IMR-90 (cell line): ENCODE results near the gene AZU1. TPM values are rescaled to one million over a fixed set of nuclear protein-coding genes. Genes with fewer than 3 reads are reported as not detected.
A peak's percentile ranks its signal among the peaks of the same experiment; 100 is the strongest.

Experiments
- ATAC-seq: fragments of 200-7000 bp; cut with Tn5 transposase; 2 replicates; pipeline ENCODE4 v1.9.1; 2020; ENCODE audit warnings: low read depth, mild to moderate bottlenecking, moderate library complexity
- BruUV-seq: library from RNA; stranded (reverse); fragments of 400-500 nt; replicated peaks from 2 replicates; lab custom pipeline; 2021; lab: Mats Ljungman, UMichigan
- CTCF ChIA-PET: fragments of 300-600 bp; formaldehyde crosslinking; extraction: SDS; loops from one replicate; lab custom pipeline; 2021; ENCODE audit warnings: antibody characterized with exemption; lab: Yijun Ruan, JAX
- POLR2A ChIA-PET: fragments of 300-600 bp; sonication (Branson Sonifier 250); formaldehyde crosslinking; loops from one replicate; lab custom pipeline; 2022; ENCODE audit warnings: antibody characterized with exemption; ENCODE audit not compliant: unreplicated experiment; lab: Charles Lee
- DNase-seq: peaks from one replicate; pipeline ENCODE4 v3.0.0; 2013
- H2AFZ ChIP-seq: replicated peaks from 2 replicates; pipeline ENCODE3; 2013; ENCODE audit warnings: low read length, mild to moderate bottlenecking; ENCODE audit not compliant: poor library complexity
- H2AK5ac ChIP-seq: 2 replicates; pipeline ENCODE4 v1.6.1; 2013; ENCODE audit warnings: low read depth, low read length, inconsistent platforms
- H2AK9ac ChIP-seq: replicated peaks from 2 replicates; pipeline ENCODE3; 2013; ENCODE audit warnings: mild to moderate bottlenecking, low read depth, low read length, moderate library complexity; ENCODE audit not compliant: poor library complexity
- H2BK120ac ChIP-seq: 2 replicates; pipeline ENCODE4 v1.6.1; 2013; ENCODE audit warnings: low read depth, low read length, inconsistent platforms
- H2BK15ac ChIP-seq: 3 replicates; pipeline ENCODE4 v1.6.1; 2013; ENCODE audit warnings: low read depth, low read length, inconsistent platforms
- H2BK20ac ChIP-seq: 2 replicates; pipeline ENCODE4 v1.6.1; 2013; ENCODE audit warnings: low read depth, mild to moderate bottlenecking, inconsistent platforms, low read length, moderate library complexity
- H2BK5ac ChIP-seq: 2 replicates; pipeline ENCODE4 v1.6.1; 2013; ENCODE audit warnings: mild to moderate bottlenecking, low read depth, low read length, inconsistent platforms; ENCODE audit not compliant: poor library complexity, severe bottlenecking
- H3K14ac ChIP-seq: replicated peaks from 2 replicates; pipeline ENCODE4 v1.6.1; 2013; ENCODE audit warnings: low read depth, low read length, inconsistent platforms
- H3K18ac ChIP-seq: 2 replicates; pipeline ENCODE4 v1.6.1; 2013; ENCODE audit warnings: low read depth, low read length, control low read depth
- H3K23ac ChIP-seq: 2 replicates; pipeline ENCODE4 v1.6.1; 2013; ENCODE audit warnings: low read depth, low read length, inconsistent platforms
- H3K27ac ChIP-seq: 2 replicates; pipeline ENCODE4 v1.5.1; 2013; ENCODE audit warnings: mild to moderate bottlenecking, control low read depth, low read length; ENCODE audit not compliant: insufficient read depth
- H3K27me3 ChIP-seq: 2 replicates; pipeline ENCODE4 v1.6.1; 2013; ENCODE audit warnings: low read length; ENCODE audit not compliant: control insufficient read depth, insufficient read depth
- H3K36me3 ChIP-seq: 2 replicates; pipeline ENCODE4 v1.6.1; 2013; ENCODE audit warnings: low read length, mixed read lengths; ENCODE audit not compliant: control insufficient read depth, insufficient read depth
- H3K4ac ChIP-seq: 2 replicates; pipeline ENCODE4 v1.6.1; 2013; ENCODE audit warnings: low read depth, low read length, inconsistent platforms
- H3K4me1 ChIP-seq: 2 replicates; pipeline ENCODE4 v1.6.1; 2013; ENCODE audit warnings: low read length, mixed read lengths; ENCODE audit not compliant: control insufficient read depth, insufficient read depth
- H3K4me2 ChIP-seq: 2 replicates; pipeline ENCODE4 v1.6.1; 2013; ENCODE audit warnings: low read depth, mild to moderate bottlenecking, control low read depth, low read length, moderate library complexity
- H3K4me3 ChIP-seq: 2 replicates; pipeline ENCODE4 v1.5.1; 2013; ENCODE audit warnings: low read depth, mild to moderate bottlenecking, control low read depth, low read length, moderate library complexity; ENCODE audit not compliant: insufficient read depth
- H3K56ac ChIP-seq: 2 replicates; pipeline ENCODE4 v1.6.1; 2013; ENCODE audit warnings: low read length, inconsistent platforms; ENCODE audit not compliant: insufficient read depth; ENCODE audit errors: extremely low read depth
- H3K79me1 ChIP-seq, 2 experiments: 2 replicates each; pipeline ENCODE4 v1.6.1; 2013; ENCODE audit warnings: low read length in 2 of 2, inconsistent platforms in 1 of 2, low read depth in 1 of 2
- H3K9ac ChIP-seq: 2 replicates; pipeline ENCODE4 v1.6.1; 2013; ENCODE audit warnings: low read depth, low read length, control low read depth
- H3K9me1 ChIP-seq: 2 replicates; pipeline ENCODE4 v1.6.1; 2013; ENCODE audit warnings: low read length, inconsistent platforms; ENCODE audit not compliant: insufficient read depth
- H3K9me3 ChIP-seq: 2 replicates; pipeline ENCODE4 v1.6.1; 2013; ENCODE audit warnings: low read length; ENCODE audit not compliant: control insufficient read depth, insufficient read depth
- H4K20me1 ChIP-seq: 2 replicates; pipeline ENCODE4 v1.6.1; 2013; ENCODE audit warnings: low read length, inconsistent platforms; ENCODE audit not compliant: insufficient read depth
- H4K5ac ChIP-seq: 2 replicates; pipeline ENCODE4 v1.6.1; 2013; ENCODE audit warnings: mild to moderate bottlenecking, low read depth, low read length, control low read depth
- H4K8ac ChIP-seq, 2 experiments: 2 replicates each; pipeline ENCODE4 v1.6.1; 2013; ENCODE audit warnings: low read depth in 2 of 2, low read length in 2 of 2, control low read depth in 1 of 2, inconsistent platforms in 1 of 2
- H4K91ac ChIP-seq: 2 replicates; pipeline ENCODE4 v1.6.1; 2013; ENCODE audit warnings: low read depth, low read length, inconsistent platforms; ENCODE audit not compliant: insufficient read depth
- BHLHE40 ChIP-seq: fragments of 150-350 bp; IDR thresholded peaks from 2 replicates; pipeline ENCODE4 v1.6.1; 2016; ENCODE audit warnings: mild to moderate bottlenecking, low read depth, low read length
- ELK1 ChIP-seq: fragments of 150-350 bp; IDR thresholded peaks from 2 replicates; pipeline ENCODE4 v1.6.1; 2016; ENCODE audit warnings: low read depth, mild to moderate bottlenecking, low read length, moderate library complexity, borderline replicate concordance
- FOS ChIP-seq: fragments of 150-350 bp; IDR thresholded peaks from 2 replicates; pipeline ENCODE4 v1.6.1; 2016; ENCODE audit warnings: low read depth, low read length
- MAZ ChIP-seq: IDR thresholded peaks from 2 replicates; pipeline ENCODE4 v1.6.1; 2012; ENCODE audit warnings: low read depth, mild to moderate bottlenecking, low read length, improper control_type of control experiment, moderate library complexity, borderline replicate concordance
- NFE2L2 ChIP-seq: fragments of 150-350 bp; IDR thresholded peaks from 2 replicates; pipeline ENCODE4 v1.6.1; 2016; ENCODE audit warnings: low read depth, mild to moderate bottlenecking, low read length
- POLR2A ChIP-seq: IDR thresholded peaks from 2 replicates; pipeline ENCODE4 v1.6.1; 2012; ENCODE audit warnings: mild to moderate bottlenecking, low read depth, low read length
- RAD21 ChIP-seq: IDR thresholded peaks from 2 replicates; pipeline ENCODE4 v1.6.1; 2012; ENCODE audit warnings: low read length, improper control_type of control experiment
- RCOR1 ChIP-seq: IDR thresholded peaks from 2 replicates; pipeline ENCODE4 v1.6.1; 2012; ENCODE audit warnings: mild to moderate bottlenecking, low read length, improper control_type of control experiment; ENCODE audit not compliant: insufficient replicate concordance
- RFX5 ChIP-seq: IDR thresholded peaks from 2 replicates; pipeline ENCODE4 v1.8.0; 2012; ENCODE audit warnings: low read depth, mild to moderate bottlenecking, low read length, moderate library complexity
- SMC3 ChIP-seq: fragments of 150-350 bp; IDR thresholded peaks from 2 replicates; pipeline ENCODE4 v1.6.1; 2016; ENCODE audit warnings: low read depth, mild to moderate bottlenecking, antibody characterized with exemption, low read length, moderate library complexity
- WGBS, 2 experiments: methylation state at CpG; one replicate each; pipeline versions ENCODE4 v1.1.5 to v1.1.7; 2013; ENCODE audit warnings: missing lambda C conversion rate in 2 of 2; ENCODE audit not compliant: insufficient read length in 1 of 2; ENCODE audit errors: extremely low coverage in 2 of 2; 5-methylcytosine and 5-hydroxymethylcytosine counted together
- dilution Hi-C: fragments of 300-500 bp; cut with HindIII; formaldehyde crosslinking; loops from one replicate; pipeline ENCODE4 v1.14.3; 2018; ENCODE audit warnings: low sequenced_read_pairs; ENCODE audit not compliant: unreplicated experiment
- in situ Hi-C: fragments of 300-500 bp; cut with MboI; formaldehyde crosslinking; loops from 3 replicates; pipeline ENCODE4 v1.14.3; 2019; ENCODE audit warnings: low sequenced_read_pairs, inconsistent platforms, mixed read lengths
- intact Hi-C: fragments of 100-400 bp; cut with micrococcal nuclease; formaldehyde crosslinking; loops from 2 replicates; pipeline ENCODE4 v1.10.0; 2022
- polyA plus RNA-seq, 3 experiments: library from polyadenylated mRNA; depleted of rRNA; stranded (reverse); fragments of >200 nt; gene quantifications; 2 replicates each; pipeline ENCODE4 v1.2.3, GENCODE V29; 2012; ENCODE audit warnings: low replicate concordance in 1 of 3
- total RNA-seq: library from RNA; depleted of rRNA; stranded (reverse); fragments of >200 nt; gene quantifications from 2 replicates; pipeline ENCODE4 v1.2.3, GENCODE V29; 2012

Gene AZU1
- total and polyA plus RNA-seq, 2 of the 4 experiments (the other 2 are of a cell fraction) = 0.12 TPM; not detected in 1

- Histone ChIP-seq H3K23ac (no peak overlapping the region), H3K9ac (no peak overlapping the region), H3K4me1 (peaks cover 2% of the 10 kb centered on the region; the same call in 1 of the 2 replicates), H4K8ac (no peak overlapping the region), H3K27ac (no peak overlapping the region), H2BK15ac (no peak overlapping the region), H3K18ac (no peak overlapping the region), H2AK9ac (peak overlapping the region; percentile 55), H3K14ac (no peak overlapping the region), H2AK5ac (no peak overlapping the region), H3K56ac (no peak overlapping the region), H3K4ac (no peak overlapping the region), H4K91ac (no peak overlapping the region), H2BK5ac (no peak overlapping the region), H2AFZ (peak overlapping the region; percentile 81), H3K4me3 (no peak overlapping the region), H3K4me2 (peak overlapping the region; percentile 19; the same call in 1 of the 2 replicates), H3K27me3 (peaks cover 20% of the 10 kb centered on the region), H3K36me3 (no peaks in the 10 kb centered on the region), H2BK120ac (no peak overlapping the region), H4K5ac (no peak overlapping the region), H2BK20ac (no peak overlapping the region), H3K9me1 (no peaks in the 10 kb centered on the region), H3K79me1 (no peaks in the 10 kb centered on the region), H4K20me1 (no peaks in the 10 kb centered on the region; the same call in 1 of the 2 replicates), H3K9me3 (no peaks in the 10 kb centered on the region)
- intact Hi-C loops = no loop called here
- WGBS, 2 experiments = 13% methylated on average over 9 of the region's 46 CpGs; no CpG with 5 or more reads in 1 of the 2 experiments
- in situ Hi-C loops = no loop called here
- no peak for DNase-seq
- peak; percentile 76 for ATAC-seq
- TF ChIP-seq NFE2L2 = no peak
- TF ChIP-seq FOS = no peak
- TF ChIP-seq RAD21 = no peak
- TF ChIP-seq BHLHE40 = no peak
- TF ChIP-seq RCOR1 = no peak
- no peak for TF ChIP-seq RFX5
- no peak for TF ChIP-seq SMC3
- no peak for TF ChIP-seq ELK1
- no peak for TF ChIP-seq POLR2A
- no peak for TF ChIP-seq MAZ
- CTCF ChIA-PET = no interaction called here
- POLR2A ChIA-PET = no interaction called here
- no TSS peak for BruUV-seq
- dilution Hi-C loops = no loop called here
Measured at GRCh38 chr19:843180-843835, 15.7 kb downstream of the AZU1 start.
